Loucy (cell line): Measurements from ENCODE around the gene UTF1.

Experiments used
- H2AFZ ChIP-seq: fragments of 200-600 bp; sonication (generic); 2 replicates; pipeline ENCODE4 v1.6.0; 2016; ENCODE audit warnings: antibody characterized with exemption, mild to moderate bottlenecking, low read length, moderate library complexity
- H3F3A ChIP-seq: fragments of 200-600 bp; 2 replicates; pipeline ENCODE4 v1.6.0; 2016; ENCODE audit warnings: antibody characterized with exemption, low read depth, mild to moderate bottlenecking
- H3K27me3 ChIP-seq: fragments of 200-600 bp; sonication (generic); 2 replicates; pipeline ENCODE4 v1.6.1; 2014; ENCODE audit warnings: low read length, mild to moderate bottlenecking; ENCODE audit not compliant: insufficient read depth, poor library complexity, severe bottlenecking
- H3K36me3 ChIP-seq: fragments of 200-600 bp; sonication (generic); 2 replicates; pipeline ENCODE4 v1.6.1; 2016; ENCODE audit warnings: low read length; ENCODE audit not compliant: insufficient read depth
- H3K4me1 ChIP-seq: fragments of 200-600 bp; sonication (generic); 2 replicates; pipeline ENCODE4 v1.5.1; 2014; ENCODE audit warnings: low read length, mild to moderate bottlenecking; ENCODE audit not compliant: insufficient read depth, poor library complexity, severe bottlenecking
- H3K4me2 ChIP-seq: fragments of 200-600 bp; sonication (generic); 2 replicates; pipeline ENCODE4 v1.6.0; 2014; ENCODE audit warnings: antibody characterized with exemption, low read length, low read depth, mild to moderate bottlenecking; ENCODE audit not compliant: poor library complexity, severe bottlenecking
- H3K4me3 ChIP-seq: fragments of 200-600 bp; sonication (generic); 2 replicates; pipeline ENCODE4 v1.5.1; 2014; ENCODE audit warnings: low read length, mild to moderate bottlenecking, mixed read lengths; ENCODE audit not compliant: poor library complexity, severe bottlenecking
- H3K79me2 ChIP-seq: fragments of 200-600 bp; sonication (generic); 2 replicates; pipeline ENCODE4 v1.6.1; 2014; ENCODE audit warnings: low read length; ENCODE audit not compliant: insufficient read depth
- H3K9ac ChIP-seq: fragments of 200-600 bp; sonication (generic); 2 replicates; pipeline ENCODE4 v1.6.0; 2014; ENCODE audit warnings: mild to moderate bottlenecking, low read depth, low read length, moderate library complexity; ENCODE audit not compliant: poor library complexity, severe bottlenecking
- H3K9me2 ChIP-seq: fragments of 200-600 bp; sonication (generic); replicated peaks from 2 replicates; pipeline ENCODE4 v1.6.1; 2016; ENCODE audit warnings: low read depth, low read length, mixed read lengths
- H3K9me3 ChIP-seq: fragments of 200-600 bp; sonication (generic); 2 replicates; pipeline ENCODE4 v1.6.1; 2014; ENCODE audit warnings: mild to moderate bottlenecking, antibody characterized with exemption, low read length, low read depth; ENCODE audit not compliant: insufficient read depth
- H4K20me1 ChIP-seq: fragments of 200-600 bp; sonication (generic); 2 replicates; pipeline ENCODE4 v1.6.0; 2014; ENCODE audit warnings: antibody characterized with exemption, low read length, mild to moderate bottlenecking; ENCODE audit not compliant: insufficient read depth, poor library complexity, severe bottlenecking
- EZH2phosphoT487 ChIP-seq: fragments of 200-600 bp; IDR thresholded peaks from 2 replicates; pipeline ENCODE4 v1.6.1; 2018; ENCODE audit warnings: antibody characterized with exemption, mild to moderate bottlenecking, moderate library complexity, borderline replicate concordance
- TF ChIP-seq, protein P1 (sequence below): fragments of 200-600 bp; sonication (generic); conservative IDR thresholded peaks from 2 replicates; pipeline ENCODE4 v1.5.1; 2014; ENCODE audit warnings: mild to moderate bottlenecking, antibody characterized with exemption, low read length

Gene UTF1

GRCh38 chr10:133235265-133235855, 5.3 kb downstream of the UTF1 start:
- TF ChIP-seq EZH2phosphoT487: no peak
- Histone ChIP-seq H3K9me3 (peaks cover 4% of the 10 kb centered on the region; the same call in 1 of the 2 replicates), H3K4me1 (no peaks in the 10 kb centered on the region), H3K79me2 (no peaks in the 10 kb centered on the region), H3K9me2 (no peaks in the 10 kb centered on the region), H3F3A (no peaks in the 10 kb centered on the region), H3K4me3 (no peak overlapping the region), H2AFZ (no peak overlapping the region), H4K20me1 (no peaks in the 10 kb centered on the region), H3K27me3 (no peaks in the 10 kb centered on the region), H3K36me3 (no peaks in the 10 kb centered on the region), H3K9ac (no peak overlapping the region), H3K4me2 (no peak overlapping the region)

DNA sequence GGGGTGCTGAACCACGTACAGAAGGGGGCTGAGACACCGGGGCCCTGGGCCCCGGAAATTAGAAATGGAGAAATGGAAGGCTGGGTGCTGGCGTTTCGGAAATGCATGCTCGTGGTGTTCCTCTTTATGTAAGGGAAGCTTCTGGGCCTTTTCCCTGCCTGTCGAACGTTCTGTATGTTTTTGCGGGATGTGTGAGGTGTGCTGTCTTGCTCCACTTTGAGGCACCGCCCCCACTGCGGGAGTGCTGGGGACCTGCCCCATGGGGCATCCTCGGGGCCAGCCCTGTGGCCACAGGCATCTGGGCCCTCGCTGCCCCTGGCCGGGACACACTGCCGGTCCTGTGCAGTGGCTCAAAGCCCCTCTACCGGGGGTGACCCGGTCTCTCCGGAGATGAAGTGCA, 5.9 kb downstream of the UTF1 start:
- Histone ChIP-seq H3K27me3 (no peaks in the 10 kb centered on the region), H3K79me2 (no peaks in the 10 kb centered on the region), H3K9me3 (peaks cover 4% of the 10 kb centered on the region; the same call in 1 of the 2 replicates), H3K9me2 (no peaks in the 10 kb centered on the region), H4K20me1 (no peaks in the 10 kb centered on the region), H3K4me3 (no peak overlapping the region), H3K36me3 (no peaks in the 10 kb centered on the region), H3K4me2 (no peak overlapping the region), H3K9ac (no peak overlapping the region), H3K4me1 (no peaks in the 10 kb centered on the region), H3F3A (no peaks in the 10 kb centered on the region), H2AFZ (no peak overlapping the region)
- no peak for TF ChIP-seq EZH2phosphoT487
- TF ChIP-seq, protein P1, sequence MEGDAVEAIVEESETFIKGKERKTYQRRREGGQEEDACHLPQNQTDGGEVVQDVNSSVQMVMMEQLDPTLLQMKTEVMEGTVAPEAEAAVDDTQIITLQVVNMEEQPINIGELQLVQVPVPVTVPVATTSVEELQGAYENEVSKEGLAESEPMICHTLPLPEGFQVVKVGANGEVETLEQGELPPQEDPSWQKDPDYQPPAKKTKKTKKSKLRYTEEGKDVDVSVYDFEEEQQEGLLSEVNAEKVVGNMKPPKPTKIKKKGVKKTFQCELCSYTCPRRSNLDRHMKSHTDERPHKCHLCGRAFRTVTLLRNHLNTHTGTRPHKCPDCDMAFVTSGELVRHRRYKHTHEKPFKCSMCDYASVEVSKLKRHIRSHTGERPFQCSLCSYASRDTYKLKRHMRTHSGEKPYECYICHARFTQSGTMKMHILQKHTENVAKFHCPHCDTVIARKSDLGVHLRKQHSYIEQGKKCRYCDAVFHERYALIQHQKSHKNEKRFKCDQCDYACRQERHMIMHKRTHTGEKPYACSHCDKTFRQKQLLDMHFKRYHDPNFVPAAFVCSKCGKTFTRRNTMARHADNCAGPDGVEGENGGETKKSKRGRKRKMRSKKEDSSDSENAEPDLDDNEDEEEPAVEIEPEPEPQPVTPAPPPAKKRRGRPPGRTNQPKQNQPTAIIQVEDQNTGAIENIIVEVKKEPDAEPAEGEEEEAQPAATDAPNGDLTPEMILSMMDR: no peak

GRCh38 chr10:133236401-133237240, 6.6 kb downstream of the UTF1 start:
- H3K4me2 ChIP-seq: no peak overlapping the region
- H3K9ac ChIP-seq: no peak overlapping the region
- no peak overlapping the region for H3K4me3 ChIP-seq
- H3K9me2 ChIP-seq: no peaks in the 10 kb centered on the region
- H2AFZ ChIP-seq: no peak overlapping the region
- H3K27me3 ChIP-seq: no peaks in the 10 kb centered on the region
- no peaks in the 10 kb centered on the region for H3K79me2 ChIP-seq
- no peaks in the 10 kb centered on the region for H3K4me1 ChIP-seq
- peaks cover 4% of the 10 kb centered on the region; the same call in 1 of the 2 replicates for H3K9me3 ChIP-seq
- no peaks in the 10 kb centered on the region for H3F3A ChIP-seq
- TF ChIP-seq, protein P1: no peak
- TF ChIP-seq EZH2phosphoT487: no peak
- H4K20me1 ChIP-seq: no peaks in the 10 kb centered on the region
- H3K36me3 ChIP-seq: no peaks in the 10 kb centered on the region
